ENCODE measurements around the gene FSD1. TPM values are rescaled to one million over a fixed set of nuclear protein-coding genes. Genes with fewer than 3 reads are reported as not detected.
"Not testable (repeated sequence)": the region's sequence is repeated elsewhere in the genome, so short reads cannot be mapped to it uniquely, and the experiment has no call there.

FSD1 gene
- total RNA-seq, 1 donor from 2014 or later: 0.26 TPM

GRCh38 chr19:4272894-4273293 lies 31.5 kb upstream of the FSD1 start:
- no peak overlapping the region for H3K4me3 ChIP-seq (ENCODE audit: low read depth, low read length)
- peaks cover 10% of the 10 kb centered on the region for H3K36me3 ChIP-seq (ENCODE audit: control insufficient read depth, insufficient read depth, low read length)
- no peak for FAIRE-seq
- no peak for TF ChIP-seq CTCF (IDR thresholded peaks at IDR 0.05; ENCODE audit: insufficient read depth, low read length, severe bottlenecking)
- DNase-seq (ENCODE audit: low read depth): no peak
- peaks cover 2% of the 10 kb centered on the region for H3K27me3 ChIP-seq (ENCODE audit: control insufficient read depth, insufficient read depth, low read length)

DNA sequence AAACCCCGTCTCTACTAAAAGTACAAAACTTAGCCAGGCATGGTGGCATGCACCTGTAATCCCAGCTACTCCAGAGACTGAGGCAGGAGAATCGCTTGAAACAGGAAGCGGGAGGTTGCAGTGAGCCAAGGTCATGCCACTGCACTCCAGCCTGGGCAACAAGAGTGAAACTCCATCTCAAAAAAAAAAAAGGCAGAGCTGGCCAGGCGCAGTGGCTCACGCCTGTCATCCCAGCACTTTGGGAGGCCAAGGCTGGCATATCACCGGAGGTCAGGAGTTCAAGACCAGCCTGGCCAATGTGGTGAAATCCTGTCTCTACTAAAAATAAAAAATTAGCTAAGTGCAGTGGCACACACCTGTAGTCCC lies 30.1 kb upstream of the FSD1 start:
- FAIRE-seq; H3K27me3 ChIP-seq (ENCODE audit: control insufficient read depth, insufficient read depth, low read length); H3K36me3 ChIP-seq (ENCODE audit: control insufficient read depth, insufficient read depth, low read length); DNase-seq (ENCODE audit: low read depth); H3K4me3 ChIP-seq (ENCODE audit: low read depth, low read length): not testable (repeated sequence)

DNA sequence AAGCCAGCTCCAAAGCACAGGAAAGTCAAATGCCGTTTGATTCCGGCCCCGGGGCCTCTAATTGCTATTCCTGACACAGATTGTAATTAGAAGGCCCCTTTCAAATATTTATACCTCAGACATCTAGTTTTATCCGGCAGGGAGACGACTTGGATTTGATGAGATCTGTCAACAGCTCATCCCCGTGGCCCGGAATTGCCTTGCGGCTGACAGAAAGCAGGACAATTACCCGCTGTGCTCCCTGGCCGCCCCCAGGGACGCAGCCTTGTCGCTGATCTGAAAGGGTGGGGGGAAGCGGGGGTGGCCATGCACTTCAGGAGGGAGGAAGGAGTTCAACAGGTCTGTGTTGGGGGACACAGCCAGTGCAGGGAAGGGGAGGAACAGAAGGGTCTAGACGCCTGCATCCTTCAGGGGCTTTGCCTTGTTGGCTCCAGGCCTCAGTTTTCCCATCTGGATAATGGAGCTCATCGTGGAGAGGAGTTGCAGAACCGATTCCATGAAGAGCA lies 27.2 kb upstream of the FSD1 start:
- FAIRE-seq: no peak
- no peak for TF ChIP-seq CTCF (IDR thresholded peaks at IDR 0.05; ENCODE audit: insufficient read depth, low read length, severe bottlenecking)
- H3K27me3 ChIP-seq (ENCODE audit: control insufficient read depth, insufficient read depth, low read length): peaks cover 12% of the 10 kb centered on the region
- H3K4me3 ChIP-seq (ENCODE audit: low read depth, low read length): no peak overlapping the region
- no peak for DNase-seq (ENCODE audit: low read depth)
- H3K36me3 ChIP-seq (ENCODE audit: control insufficient read depth, insufficient read depth, low read length): no peaks in the 10 kb centered on the region

- DNase-seq (ENCODE audit: low read depth): no peak
- no peak for FAIRE-seq
- peaks cover 12% of the 10 kb centered on the region for H3K27me3 ChIP-seq (ENCODE audit: control insufficient read depth, insufficient read depth, low read length)
- no peak for TF ChIP-seq CTCF (IDR thresholded peaks at IDR 0.05; ENCODE audit: insufficient read depth, low read length, severe bottlenecking)
- H3K36me3 ChIP-seq (ENCODE audit: control insufficient read depth, insufficient read depth, low read length): no peaks in the 10 kb centered on the region
- H3K4me3 ChIP-seq (ENCODE audit: low read depth, low read length): no peak overlapping the region
Measured at GRCh38 chr19:4278010-4278409, 26.4 kb upstream of the FSD1 start.

GRCh38 chr19:4278419-4279266 lies 25.8 kb upstream of the FSD1 start, which contains the start of gene SHD:
Gene SHD (plus strand): TSS chr19:4279266. CDS start chr19:4280064, 798 bp downstream.
- Histone ChIP-seq H3K27me3 (ENCODE audit: control insufficient read depth, insufficient read depth, low read length) (peaks cover 12% of the 10 kb centered on the region), H3K4me3 (ENCODE audit: low read depth, low read length) (no peak within 1 kb of the TSS), H3K36me3 (ENCODE audit: control insufficient read depth, insufficient read depth, low read length) (no peaks in the 10 kb centered on the region)
- no peak for FAIRE-seq
- no peak for TF ChIP-seq CTCF (IDR thresholded peaks at IDR 0.05; ENCODE audit: insufficient read depth, low read length, severe bottlenecking)
- DNase-seq (ENCODE audit: low read depth): no peak

- Histone ChIP-seq H3K36me3 (ENCODE audit: control insufficient read depth, insufficient read depth, low read length) (no peaks in the 10 kb centered on the region), H3K27me3 (ENCODE audit: control insufficient read depth, insufficient read depth, low read length) (peaks cover 12% of the 10 kb centered on the region), H3K4me3 (ENCODE audit: low read depth, low read length) (no peak overlapping the region)
- no peak for DNase-seq (ENCODE audit: low read depth)
- FAIRE-seq: no peak
- no peak for TF ChIP-seq CTCF (IDR thresholded peaks at IDR 0.05; ENCODE audit: insufficient read depth, low read length, severe bottlenecking)
Measured at GRCh38 chr19:4279267-4279529, 25.2 kb upstream of the FSD1 start.

Data from bronchial epithelial cell (primary cell).